K562 (cell line): Measurements from ENCODE around the gene ATP10B. TPM values are rescaled to one million over a fixed set of nuclear protein-coding genes. Genes with fewer than 3 reads are reported as not detected.

Source experiments
- ATAC-seq: fragments of 200-7000 bp; cut with Tn5 transposase; 3 replicates; pipeline ENCODE4 v1.9.1; 2020; ENCODE audit warnings: moderate library complexity
- BruUV-seq: library from RNA; stranded (reverse); fragments of 400-500 nt; replicated peaks from 2 replicates; lab custom pipeline; 2021; lab: Mats Ljungman, UMichigan
- CTCF ChIA-PET: fragments of 300-600 bp; formaldehyde crosslinking; extraction: SDS; loops from one replicate; lab custom pipeline; 2021; ENCODE audit warnings: low intra/inter-chr PET ratio; lab: Yijun Ruan, JAX
- POLR2A ChIA-PET: fragments of 300-600, 350-650 bp; sonication (Branson Sonifier 250); formaldehyde crosslinking; extraction: SDS; loops from one replicate; lab custom pipeline; 2021; ENCODE audit warnings: antibody characterized with exemption, inconsistent platforms; lab: Yijun Ruan, JAX
- DNase-seq, 4 experiments: peaks; one replicate each; pipeline versions ENCODE4 v3.0.0 to v3.0.0-alpha.2; 2011 to 2018; ENCODE audit warnings: low spot score in 3 of 4, mixed read lengths in 3 of 4; ENCODE audit errors: extremely low read depth in 1 of 4
- FAIRE-seq: peaks from 2 replicates; lab custom pipeline; 2011; peaks lifted over from hg19 to GRCh38; lab: Jason Lieb, UNC
- H2AFZ ChIP-seq: 2 replicates; pipeline ENCODE4 v1.6.0; 2011; ENCODE audit warnings: low read depth, low read length, control low read depth, inconsistent platforms
- H3K27ac ChIP-seq: fragments of 200-600 bp; 3 replicates; pipeline ENCODE4 v1.8.0; 2011; ENCODE audit warnings: low read depth, mild to moderate bottlenecking, control low read depth, inconsistent platforms, low read length, moderate library complexity, mixed read lengths; ENCODE audit errors: extremely low read depth
- H3K27me3 ChIP-seq, 2 experiments: fragments of 300-600 bp in 1 of 2; 2 replicates in 1 of 2; 3 replicates in 1 of 2; pipeline versions ENCODE4 v1.6.0 to v1.8.0; 2011; ENCODE audit warnings: inconsistent platforms in 2 of 2, low read length in 2 of 2, mild to moderate bottlenecking in 1 of 2, mixed read lengths in 1 of 2, moderate library complexity in 1 of 2; ENCODE audit not compliant: control insufficient read depth in 2 of 2, insufficient read depth in 2 of 2
- H3K36me3 ChIP-seq: fragments of 300-600 bp; 3 replicates; pipeline ENCODE4 v1.8.0; 2011; ENCODE audit warnings: mild to moderate bottlenecking, low read length, inconsistent platforms; ENCODE audit not compliant: control insufficient read depth, insufficient read depth
- H3K4me1 ChIP-seq, 2 experiments: fragments of 200-600 bp in 1 of 2; replicated peaks in 1 of 2; 2 replicates in 1 of 2; 3 replicates in 1 of 2; pipeline versions ENCODE4 v1.5.1 to v1.8.0; 2011; ENCODE audit warnings: inconsistent platforms in 2 of 2, low read length in 2 of 2, mild to moderate bottlenecking in 1 of 2, mixed read lengths in 1 of 2, moderate library complexity in 1 of 2; ENCODE audit not compliant: control insufficient read depth in 2 of 2, insufficient read depth in 2 of 2
- H3K4me2 ChIP-seq: 2 replicates; pipeline ENCODE4 v1.6.1; 2011; ENCODE audit warnings: low read length, control low read depth, inconsistent platforms, mixed read lengths; ENCODE audit not compliant: insufficient read depth
- H3K4me3 ChIP-seq: fragments of 200-600 bp; sonication (generic), shearing (Covaris generic); 2 replicates; pipeline ENCODE4 v1.5.1; 2016; ENCODE audit warnings: control low read depth, inconsistent platforms
- H3K79me2 ChIP-seq: fragments of 200-600 bp; 3 replicates; pipeline ENCODE4 v1.8.0; 2011; ENCODE audit warnings: low read length, inconsistent platforms; ENCODE audit not compliant: control insufficient read depth, insufficient read depth
- H3K9ac ChIP-seq, 2 experiments: 2 replicates each; pipeline versions ENCODE4 v1.6.0 to v1.6.1; 2011; ENCODE audit warnings: low read depth in 2 of 2, low read length in 2 of 2, control low read depth in 1 of 2, inconsistent platforms in 1 of 2, mild to moderate bottlenecking in 1 of 2, mixed read lengths in 1 of 2; ENCODE audit not compliant: insufficient read depth in 1 of 2
- H3K9me1 ChIP-seq: one replicate; pipeline ENCODE4 v1.6.0; 2011; ENCODE audit warnings: inconsistent platforms, mild to moderate bottlenecking, low read length, moderate library complexity; ENCODE audit not compliant: control insufficient read depth, insufficient read depth
- H3K9me3 ChIP-seq: replicated peaks from 2 replicates; pipeline ENCODE4 v1.5.1; 2011; ENCODE audit warnings: low read depth, low read length, inconsistent platforms; ENCODE audit not compliant: control insufficient read depth, insufficient read depth
- H4K20me1 ChIP-seq: replicated peaks from 2 replicates; pipeline ENCODE4 v1.6.1; 2011; ENCODE audit warnings: low read length, inconsistent platforms, mixed read lengths; ENCODE audit not compliant: control insufficient read depth, insufficient read depth
- KDM5B ChIP-seq: fragments of 200-600 bp; sonication (generic); IDR thresholded peaks from 2 replicates; pipeline ENCODE4 v1.6.1; 2012; ENCODE audit warnings: low read depth, mild to moderate bottlenecking, moderate library complexity, low read length, control low read depth, inconsistent platforms; ENCODE audit not compliant: insufficient replicate concordance
- MNT ChIP-seq, 2 experiments: fragments of 450-650 bp; conservative IDR thresholded peaks; 2 replicates each; pipeline ENCODE4 v1.6.1; 2017; ENCODE audit warnings: mild to moderate bottlenecking in 2 of 2, moderate library complexity in 2 of 2
- ZNF140 ChIP-seq: fragments of 250-450 bp; sonication (Bioruptor Pico); IDR thresholded peaks from 2 replicates; pipeline ENCODE4 v1.8.0; 2021; ENCODE audit warnings: moderate library complexity, mild to moderate bottlenecking, inconsistent platforms
- WGBS: fragments of 100-300 bp; shearing (Covaris generic); methylation state at CpG from one replicate; pipeline ENCODE4 v1.1.6; 2016; ENCODE audit warnings: low coverage, mixed read lengths; ENCODE audit not compliant: insufficient coverage; ENCODE audit errors: missing lambda C conversion rate; 5-methylcytosine and 5-hydroxymethylcytosine counted together
- in situ Hi-C: fragments of 300-500 bp; cut with MboI; formaldehyde crosslinking; loops from 4 replicates; pipeline ENCODE4 v1.15.0; 2018; ENCODE audit warnings: inconsistent platforms, mixed read lengths
- intact Hi-C: fragments of 100-400 bp; cut with micrococcal nuclease; formaldehyde crosslinking; loops from 2 replicates; pipeline ENCODE4 v1.14.2; 2022
- polyA plus RNA-seq, 8 experiments: library from polyadenylated mRNA; depleted of rRNA in 4 of 8; stranded (reverse) in 5 of 8; unstranded in 3 of 8; fragments of >200 nt; fragmentation: Nextera tagmentation in 2 of 8; fragmentation: Illumina TruSeq in 1 of 8; extraction: Ambion mirVana in 2 of 8; extraction: Trizol in 1 of 8; gene quantifications; 2 replicates each; pipeline versions ENCODE4 v1.2.1 to v1.2.3, GENCODE V29; 2011 to 2014; ENCODE audit warnings: inconsistent platforms in 1 of 8, missing spikeins in 1 of 8
- total RNA-seq, 7 experiments: library from RNA; depleted of rRNA in 6 of 7; stranded (reverse); fragments of >200 nt in 6 of 7; fragmentation: Illumina TruSeq in 2 of 7; extraction: Trizol in 2 of 7; gene quantifications; 2 replicates each; pipeline versions ENCODE4 v1.2.1 to v1.2.3, GENCODE V29; 2011 to 2021; ENCODE audit warnings: low replicate concordance in 1 of 7

ATP10B gene
- total and polyA plus RNA-seq, 9 of the 15 experiments (the other 6 are each of a cell fraction or from before 2014, with no cell fraction given) = 0.04 TPM; not detected in 8

GRCh38 chr5:160567031-160567705, 284.8 kb downstream of the ATP10B start:
- Histone ChIP-seq H4K20me1 (no peaks in the 10 kb centered on the region), H3K79me2 (no peaks in the 10 kb centered on the region), H3K9ac (no peak overlapping the region), H3K4me3 (no peak overlapping the region), H3K27me3 (no peaks in the 10 kb centered on the region), H3K4me1 (no peaks in the 10 kb centered on the region), H3K9me1 (no peaks in the 10 kb centered on the region), H3K36me3 (no peaks in the 10 kb centered on the region), H3K4me2 (no peak overlapping the region), H2AFZ (no peak overlapping the region), H3K27ac (no peak overlapping the region), H3K9me3 (no peaks in the 10 kb centered on the region)
- no peak for DNase-seq
- no peak for ATAC-seq
- BruUV-seq = no TSS peak
- intact Hi-C loops (no loop called here), in situ Hi-C loops (no loop called here)
- FAIRE-seq = no peak
- CTCF ChIA-PET = no interaction called here
- WGBS = 0% methylated on average over 4 of the region's 4 CpGs
- TF ChIP-seq KDM5B (no peak), MNT (conservative IDR thresholded peaks at IDR 0.05) (no peak), ZNF140 (CRISPR knock-in tag) (no peak)
- POLR2A ChIA-PET = no interaction called here
